SK-N-SH (cell line): Measurements from ENCODE around the gene SSR3.

Experiments used
- EZH2phosphoT487 ChIP-seq: fragments of 200-600 bp; sonication (generic); IDR thresholded peaks from 2 replicates; pipeline ENCODE4 v1.6.1; 2017; ENCODE audit warnings: low read depth, mixed run types, mild to moderate bottlenecking, antibody characterized with exemption, moderate library complexity, borderline replicate concordance
- MXI1 ChIP-seq: IDR thresholded peaks from 2 replicates; pipeline ENCODE4 v1.6.1; 2012; ENCODE audit warnings: mild to moderate bottlenecking, low read depth, low read length, improper control_type of control experiment
- TAF1 ChIP-seq: IDR thresholded peaks from 2 replicates; pipeline ENCODE4 v1.6.1; 2012; ENCODE audit warnings: low read depth, mild to moderate bottlenecking, low read length, moderate library complexity, borderline replicate concordance
- YY1 ChIP-seq: IDR thresholded peaks from 2 replicates; pipeline ENCODE4 v1.4.0; 2012; ENCODE audit warnings: low read depth, mild to moderate bottlenecking
- TF ChIP-seq, protein P1 (sequence below): fragments of 200-600 bp; sonication (generic); IDR thresholded peaks from 2 replicates; pipeline ENCODE4 v1.6.1; 2017; ENCODE audit warnings: antibody characterized with exemption, mild to moderate bottlenecking, moderate library complexity
- TF ChIP-seq, protein P2 (sequence below): IDR thresholded peaks from 2 replicates; pipeline ENCODE4 v1.6.1; 2012; ENCODE audit warnings: mild to moderate bottlenecking, low read depth, low read length, moderate library complexity
- TF ChIP-seq, protein P3 (sequence below): IDR thresholded peaks from 2 replicates; pipeline ENCODE4 v1.4.0; 2012; ENCODE audit warnings: low read depth
- TF ChIP-seq, protein P4 (sequence below): fragments of 150-350 bp; IDR thresholded peaks from 2 replicates; pipeline ENCODE4 v1.6.1; 2017; ENCODE audit warnings: antibody characterized with exemption, low read length, low read depth, borderline replicate concordance

DNA sequence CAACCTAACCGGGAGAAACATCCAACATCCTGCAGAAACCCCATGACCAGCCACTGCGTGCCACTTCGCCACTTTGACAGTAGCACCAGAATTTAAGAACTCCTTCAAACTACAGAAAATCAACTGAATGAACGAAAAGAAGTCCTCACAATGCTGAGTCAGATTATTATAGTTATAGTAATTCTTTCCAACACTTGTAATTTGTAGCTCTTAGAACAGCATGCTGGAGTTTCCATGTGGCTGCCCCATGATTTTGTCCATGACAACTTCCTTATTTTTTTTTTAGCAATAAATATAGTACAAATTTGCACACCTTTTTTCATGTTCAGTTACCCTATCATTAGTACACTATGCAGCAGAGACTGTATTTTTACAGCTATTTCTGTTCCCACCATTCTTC, 26.1 kb upstream of the SSR3 start:
- TF ChIP-seq TAF1 (no peak), MXI1 (no peak), YY1 (no peak), EZH2phosphoT487 (no peak)
- TF ChIP-seq, protein P1, sequence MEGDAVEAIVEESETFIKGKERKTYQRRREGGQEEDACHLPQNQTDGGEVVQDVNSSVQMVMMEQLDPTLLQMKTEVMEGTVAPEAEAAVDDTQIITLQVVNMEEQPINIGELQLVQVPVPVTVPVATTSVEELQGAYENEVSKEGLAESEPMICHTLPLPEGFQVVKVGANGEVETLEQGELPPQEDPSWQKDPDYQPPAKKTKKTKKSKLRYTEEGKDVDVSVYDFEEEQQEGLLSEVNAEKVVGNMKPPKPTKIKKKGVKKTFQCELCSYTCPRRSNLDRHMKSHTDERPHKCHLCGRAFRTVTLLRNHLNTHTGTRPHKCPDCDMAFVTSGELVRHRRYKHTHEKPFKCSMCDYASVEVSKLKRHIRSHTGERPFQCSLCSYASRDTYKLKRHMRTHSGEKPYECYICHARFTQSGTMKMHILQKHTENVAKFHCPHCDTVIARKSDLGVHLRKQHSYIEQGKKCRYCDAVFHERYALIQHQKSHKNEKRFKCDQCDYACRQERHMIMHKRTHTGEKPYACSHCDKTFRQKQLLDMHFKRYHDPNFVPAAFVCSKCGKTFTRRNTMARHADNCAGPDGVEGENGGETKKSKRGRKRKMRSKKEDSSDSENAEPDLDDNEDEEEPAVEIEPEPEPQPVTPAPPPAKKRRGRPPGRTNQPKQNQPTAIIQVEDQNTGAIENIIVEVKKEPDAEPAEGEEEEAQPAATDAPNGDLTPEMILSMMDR: no peak
- TF ChIP-seq, protein P2, sequence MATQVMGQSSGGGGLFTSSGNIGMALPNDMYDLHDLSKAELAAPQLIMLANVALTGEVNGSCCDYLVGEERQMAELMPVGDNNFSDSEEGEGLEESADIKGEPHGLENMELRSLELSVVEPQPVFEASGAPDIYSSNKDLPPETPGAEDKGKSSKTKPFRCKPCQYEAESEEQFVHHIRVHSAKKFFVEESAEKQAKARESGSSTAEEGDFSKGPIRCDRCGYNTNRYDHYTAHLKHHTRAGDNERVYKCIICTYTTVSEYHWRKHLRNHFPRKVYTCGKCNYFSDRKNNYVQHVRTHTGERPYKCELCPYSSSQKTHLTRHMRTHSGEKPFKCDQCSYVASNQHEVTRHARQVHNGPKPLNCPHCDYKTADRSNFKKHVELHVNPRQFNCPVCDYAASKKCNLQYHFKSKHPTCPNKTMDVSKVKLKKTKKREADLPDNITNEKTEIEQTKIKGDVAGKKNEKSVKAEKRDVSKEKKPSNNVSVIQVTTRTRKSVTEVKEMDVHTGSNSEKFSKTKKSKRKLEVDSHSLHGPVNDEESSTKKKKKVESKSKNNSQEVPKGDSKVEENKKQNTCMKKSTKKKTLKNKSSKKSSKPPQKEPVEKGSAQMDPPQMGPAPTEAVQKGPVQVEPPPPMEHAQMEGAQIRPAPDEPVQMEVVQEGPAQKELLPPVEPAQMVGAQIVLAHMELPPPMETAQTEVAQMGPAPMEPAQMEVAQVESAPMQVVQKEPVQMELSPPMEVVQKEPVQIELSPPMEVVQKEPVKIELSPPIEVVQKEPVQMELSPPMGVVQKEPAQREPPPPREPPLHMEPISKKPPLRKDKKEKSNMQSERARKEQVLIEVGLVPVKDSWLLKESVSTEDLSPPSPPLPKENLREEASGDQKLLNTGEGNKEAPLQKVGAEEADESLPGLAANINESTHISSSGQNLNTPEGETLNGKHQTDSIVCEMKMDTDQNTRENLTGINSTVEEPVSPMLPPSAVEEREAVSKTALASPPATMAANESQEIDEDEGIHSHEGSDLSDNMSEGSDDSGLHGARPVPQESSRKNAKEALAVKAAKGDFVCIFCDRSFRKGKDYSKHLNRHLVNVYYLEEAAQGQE: no peak
- TF ChIP-seq, protein P3, sequence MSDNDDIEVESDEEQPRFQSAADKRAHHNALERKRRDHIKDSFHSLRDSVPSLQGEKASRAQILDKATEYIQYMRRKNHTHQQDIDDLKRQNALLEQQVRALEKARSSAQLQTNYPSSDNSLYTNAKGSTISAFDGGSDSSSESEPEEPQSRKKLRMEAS: no peak
- TF ChIP-seq, protein P4, sequence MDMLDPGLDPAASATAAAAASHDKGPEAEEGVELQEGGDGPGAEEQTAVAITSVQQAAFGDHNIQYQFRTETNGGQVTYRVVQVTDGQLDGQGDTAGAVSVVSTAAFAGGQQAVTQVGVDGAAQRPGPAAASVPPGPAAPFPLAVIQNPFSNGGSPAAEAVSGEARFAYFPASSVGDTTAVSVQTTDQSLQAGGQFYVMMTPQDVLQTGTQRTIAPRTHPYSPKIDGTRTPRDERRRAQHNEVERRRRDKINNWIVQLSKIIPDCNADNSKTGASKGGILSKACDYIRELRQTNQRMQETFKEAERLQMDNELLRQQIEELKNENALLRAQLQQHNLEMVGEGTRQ: no peak
